Inferior parietal cortex (tissue), 1 donor: ENCODE measurements around the gene SENP8.
"Not testable (repeated sequence)": the region's sequence is repeated elsewhere in the genome, so short reads cannot be mapped to it uniquely, and the experiment has no call there.

ENCODE experiments used
- DNase-seq: peaks from one replicate; pipeline ENCODE4 v3.0.0-alpha.2; 2016; ENCODE audit errors: extremely low spot score

SENP8 gene

GRCh38 chr15:72118017-72118978 is at the start of gene SENP8, which contains the start of gene MYO9A:
Gene SENP8 (plus strand): TSS chr15:72118403. CDS start chr15:72139624, 21,221 bp downstream.
Gene MYO9A (minus strand): TSS chr15:72118150. CDS start chr15:72046563, 71,587 bp downstream.
- peak; percentile 94 for DNase-seq

GRCh38 chr15:72068856-72069255 is 49.3 kb upstream of the SENP8 start:
- no peak for DNase-seq

DNA sequence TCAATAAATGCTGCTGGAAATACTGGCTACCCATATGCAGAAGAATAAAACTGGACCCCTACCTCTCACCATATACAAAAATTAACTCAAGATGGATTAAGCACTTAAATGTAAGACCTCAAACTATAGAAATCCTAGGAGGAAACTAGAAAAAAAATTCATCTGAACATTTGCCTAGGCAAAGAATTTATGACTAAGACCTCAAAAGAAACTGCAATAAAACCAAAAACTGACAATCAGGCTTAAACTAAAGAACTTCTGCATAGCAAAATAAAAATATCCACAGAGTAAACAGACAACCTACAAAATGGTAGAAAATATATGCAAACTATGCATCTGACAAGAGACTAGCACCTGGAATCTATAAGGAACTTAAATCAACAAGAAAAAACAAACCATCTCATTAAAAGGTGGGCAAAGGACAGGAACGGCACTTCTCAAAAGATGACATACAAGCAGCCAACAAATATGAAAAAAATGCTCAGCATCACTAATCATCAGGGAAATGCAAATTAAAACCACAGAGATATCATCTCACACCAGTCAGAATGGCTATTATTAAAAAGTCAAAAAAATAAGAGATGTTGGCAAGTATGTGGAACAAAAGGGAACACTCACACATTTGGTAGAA is 47.3 kb upstream of the SENP8 start:
- no peak for DNase-seq

DNA sequence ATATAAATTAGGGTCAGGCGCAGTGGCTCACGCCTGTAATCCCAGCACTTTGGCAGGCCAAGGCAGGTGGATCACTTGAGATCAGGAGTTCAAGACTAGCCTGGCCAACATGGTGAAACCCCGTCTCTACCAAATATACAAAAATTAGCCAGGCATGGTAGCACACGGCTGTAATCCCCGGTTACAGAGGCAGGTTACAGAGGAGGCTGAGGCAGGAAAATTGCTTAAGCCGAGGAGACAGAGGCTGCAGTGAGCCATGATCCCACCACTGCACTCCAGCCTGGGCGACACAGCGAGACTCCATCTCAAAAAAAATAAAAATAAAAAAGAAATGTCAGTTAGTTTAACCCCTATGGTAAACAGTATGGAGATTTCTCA is 46.8 kb upstream of the SENP8 start:
- DNase-seq, result not testable (repeated sequence)

DNA sequence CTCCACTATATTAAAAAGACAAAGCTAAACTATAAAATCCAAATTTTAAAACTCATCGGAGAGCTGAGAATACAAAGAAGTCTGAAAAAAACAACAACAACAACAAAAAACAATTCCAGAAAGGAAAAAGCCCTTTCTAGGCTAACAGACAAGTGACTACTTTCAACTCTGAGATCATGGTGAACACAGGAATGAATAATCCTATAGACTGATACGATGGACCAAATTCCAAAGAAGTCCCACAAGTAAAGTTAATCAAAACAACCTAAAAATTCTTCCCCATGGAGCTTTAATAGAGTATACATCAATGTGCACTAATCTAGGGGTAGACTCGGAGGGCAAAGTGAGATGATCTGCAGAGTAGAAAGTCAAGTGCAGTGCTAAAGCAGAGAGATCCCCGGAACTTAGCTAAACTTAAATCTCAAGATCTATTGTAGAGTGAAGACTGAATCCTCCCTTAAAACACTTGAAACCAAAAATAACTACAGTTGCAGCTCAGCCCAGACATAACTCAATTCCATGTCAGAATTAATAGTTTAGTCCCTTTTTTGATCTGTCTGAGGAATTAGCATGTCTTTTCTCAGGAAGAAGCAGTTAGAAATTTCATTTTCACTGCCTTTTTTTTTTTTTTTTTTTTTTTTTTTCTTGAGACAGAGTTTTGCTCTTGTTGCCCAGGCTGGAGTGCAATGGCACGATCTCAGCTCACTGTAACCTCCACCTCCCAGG is 43.7 kb upstream of the SENP8 start:
- DNase-seq, result no peak

- DNase-seq, result no peak
These were observed 40.3 kb upstream of the SENP8 start for GRCh38 chr15:72077950-72078349.

GRCh38 chr15:72078887-72079286 is 39.3 kb upstream of the SENP8 start:
- DNase-seq, result no peak

DNA sequence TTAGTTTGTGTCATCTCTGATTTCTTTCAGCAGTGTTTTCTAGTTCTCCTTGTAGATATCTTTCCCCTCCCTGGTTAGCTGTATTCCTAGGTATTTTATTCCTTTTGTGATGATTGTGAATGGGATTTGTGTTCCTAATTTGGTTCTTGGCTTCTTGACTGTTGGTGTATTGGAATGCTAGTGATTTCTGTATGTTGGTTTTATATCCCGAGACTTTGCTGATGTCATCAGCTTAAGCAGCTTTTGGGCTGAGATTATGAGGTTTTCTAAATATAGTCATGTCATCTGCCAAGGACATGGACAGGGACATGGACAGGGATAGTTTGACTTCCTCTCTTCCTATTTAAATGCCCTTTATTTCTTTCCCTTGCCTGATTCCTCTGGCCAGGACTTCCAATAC is 36.0 kb upstream of the SENP8 start:
- no peak for DNase-seq

DNA sequence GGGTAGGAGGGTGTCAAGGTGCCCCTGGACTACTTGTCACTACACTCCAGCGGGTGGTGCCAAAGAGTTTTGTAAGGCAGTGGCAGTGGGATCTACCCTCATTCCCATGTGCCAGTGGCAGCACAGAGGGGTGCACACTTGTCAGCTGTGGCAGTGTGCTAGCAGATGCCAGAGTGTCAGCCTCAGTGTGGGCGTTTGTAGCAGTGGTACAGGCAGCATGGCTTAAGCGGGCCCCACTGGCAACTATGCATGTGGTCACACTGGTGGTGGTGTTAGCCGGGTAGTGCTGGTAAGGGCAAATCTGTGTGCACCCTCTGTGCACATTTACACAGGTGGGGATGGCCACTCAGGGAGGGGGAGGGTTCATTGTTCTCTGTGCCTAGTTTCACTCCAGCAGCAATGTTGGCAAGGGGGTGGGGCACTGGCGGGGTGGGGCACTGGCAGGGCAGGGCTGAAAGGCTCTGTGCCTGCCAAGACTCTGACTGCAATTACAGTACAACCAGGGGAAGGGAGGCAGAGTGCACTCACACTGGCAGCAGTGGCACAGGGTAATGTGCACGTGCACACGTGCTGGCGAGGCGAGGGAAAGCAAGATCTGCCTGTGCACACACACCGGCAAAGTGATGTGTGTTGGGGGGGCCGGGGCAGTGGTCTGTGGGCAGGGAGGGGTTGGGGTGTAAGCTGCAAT is 32.0 kb upstream of the SENP8 start:
- DNase-seq, result no peak

DNA sequence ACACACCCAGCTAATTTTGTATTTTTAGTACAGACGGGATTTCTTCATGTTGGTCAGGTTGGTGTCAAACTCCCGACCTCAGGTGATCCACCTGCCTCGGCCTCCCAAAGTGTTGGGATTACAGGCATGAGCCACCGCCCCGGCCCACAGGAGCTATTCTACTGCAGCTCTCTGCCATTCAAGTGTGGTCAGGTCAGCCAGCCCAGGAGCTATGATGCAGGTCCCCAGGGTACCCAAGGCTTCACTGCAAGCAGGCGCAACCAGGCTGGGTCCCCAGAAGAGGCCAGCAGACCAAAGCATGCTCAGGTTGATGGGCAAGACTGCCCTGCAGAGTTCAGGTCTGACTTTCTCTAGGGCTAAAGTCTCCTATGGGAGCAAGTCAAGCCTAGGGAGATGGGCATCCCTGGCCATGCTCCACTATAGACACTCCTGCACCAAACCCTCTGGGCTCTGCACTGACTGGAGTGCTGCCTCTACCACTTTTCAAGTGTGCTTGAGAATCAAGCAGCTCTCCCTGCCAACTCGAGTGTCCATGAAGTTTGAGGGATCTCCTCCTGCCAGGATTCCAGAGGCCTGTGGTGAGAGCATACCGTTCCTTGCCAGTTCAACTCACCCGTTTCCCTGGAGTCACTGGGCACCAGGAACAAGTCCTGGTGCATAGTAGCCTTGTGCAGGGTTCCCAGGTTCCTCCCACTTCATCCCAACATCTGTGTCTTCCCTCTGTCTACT is 31.1 kb upstream of the SENP8 start:
- no peak for DNase-seq

DNA sequence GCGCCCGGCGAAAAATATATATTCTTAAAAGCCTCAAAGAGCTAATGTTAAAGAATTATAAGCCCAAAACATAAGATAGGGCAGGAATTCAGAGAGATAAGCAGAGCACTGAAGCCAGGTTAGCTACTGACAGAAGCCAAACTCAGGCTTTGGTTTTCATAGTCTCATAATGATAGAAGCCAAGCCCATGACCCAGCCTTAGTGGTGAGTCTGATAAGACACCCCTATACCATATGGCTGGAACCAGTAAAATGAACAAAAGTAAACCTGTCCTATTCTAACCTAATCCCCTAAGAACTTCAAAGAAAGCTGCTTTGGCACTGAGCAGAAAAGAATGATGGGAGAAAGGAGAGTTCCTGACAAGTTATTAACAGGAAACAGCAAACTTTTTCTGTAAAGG is 26.2 kb upstream of the SENP8 start:
- DNase-seq, result no peak

GRCh38 chr15:72092691-72093090 is 25.5 kb upstream of the SENP8 start:
- no peak for DNase-seq

DNA sequence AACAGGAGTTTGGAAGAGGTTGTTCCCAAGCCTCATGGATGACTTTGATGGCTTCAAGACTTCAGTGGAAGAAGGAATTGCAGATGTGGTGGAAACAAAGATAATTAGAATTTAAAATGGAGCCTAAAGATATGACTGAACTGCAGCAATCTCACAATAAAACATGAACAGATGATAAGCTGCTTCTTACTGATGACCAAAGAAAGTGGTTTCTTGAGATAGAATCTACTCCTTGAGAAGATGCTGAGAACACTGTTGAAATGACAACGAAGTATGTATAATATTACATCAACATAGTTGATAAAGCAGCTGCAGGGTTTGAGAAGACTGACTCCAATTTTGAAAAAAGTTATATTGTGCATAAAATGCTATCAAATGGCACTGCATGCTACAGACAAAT is 21.4 kb upstream of the SENP8 start:
- no peak for DNase-seq

DNA sequence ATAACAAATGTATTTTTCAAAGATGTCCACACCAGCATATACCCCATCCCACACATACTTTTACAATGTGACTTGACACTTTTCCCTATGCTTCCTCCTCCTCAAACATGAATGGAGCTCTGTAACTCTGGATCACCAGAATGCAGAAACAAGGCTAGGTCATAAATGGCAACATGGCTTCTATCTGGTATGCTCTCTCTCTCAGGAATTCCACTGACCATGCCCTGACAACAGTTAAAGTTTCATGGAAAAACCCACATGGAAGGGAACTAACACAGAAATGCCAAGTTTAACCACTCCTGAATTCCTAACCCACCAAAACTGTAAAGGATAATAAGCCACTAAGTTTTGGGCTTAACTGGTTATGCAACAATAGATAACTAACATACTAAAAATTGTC is 20.2 kb upstream of the SENP8 start:
- DNase-seq, result no peak

- DNase-seq, result no peak
These were observed 19.0 kb upstream of the SENP8 start for GRCh38 chr15:72099155-72099554.

DNA sequence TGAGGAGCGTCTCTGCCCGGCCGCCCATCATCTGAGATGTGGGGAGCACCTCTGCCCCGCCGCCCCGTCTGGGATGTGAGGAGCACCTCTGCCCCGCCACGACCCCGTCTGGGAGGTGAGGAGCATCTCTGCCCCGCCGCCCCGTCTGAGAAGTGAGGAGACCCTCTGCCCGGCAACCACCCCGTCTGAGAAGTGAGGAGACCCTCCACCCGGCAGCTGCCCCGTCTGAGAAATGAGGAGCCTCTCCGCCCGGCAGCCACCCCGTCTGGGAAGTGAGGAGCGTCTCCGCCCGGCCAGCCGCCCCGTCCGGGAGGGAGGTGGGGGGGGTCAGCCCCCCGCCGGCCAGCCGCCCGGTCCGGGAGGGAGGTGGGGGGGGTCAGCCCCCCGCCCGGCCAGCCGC is 17.7 kb upstream of the SENP8 start:
- DNase-seq, result not testable (repeated sequence)

- no peak for DNase-seq
These were observed 13.1 kb upstream of the SENP8 start for GRCh38 chr15:72105111-72105510.

- DNase-seq, result no peak
These were observed 12.1 kb upstream of the SENP8 start for GRCh38 chr15:72106068-72106467.

GRCh38 chr15:72110355-72110754 is 7.8 kb upstream of the SENP8 start:
- no peak for DNase-seq

- DNase-seq, result no peak
These were observed 6.1 kb upstream of the SENP8 start for GRCh38 chr15:72112116-72112515.

DNA sequence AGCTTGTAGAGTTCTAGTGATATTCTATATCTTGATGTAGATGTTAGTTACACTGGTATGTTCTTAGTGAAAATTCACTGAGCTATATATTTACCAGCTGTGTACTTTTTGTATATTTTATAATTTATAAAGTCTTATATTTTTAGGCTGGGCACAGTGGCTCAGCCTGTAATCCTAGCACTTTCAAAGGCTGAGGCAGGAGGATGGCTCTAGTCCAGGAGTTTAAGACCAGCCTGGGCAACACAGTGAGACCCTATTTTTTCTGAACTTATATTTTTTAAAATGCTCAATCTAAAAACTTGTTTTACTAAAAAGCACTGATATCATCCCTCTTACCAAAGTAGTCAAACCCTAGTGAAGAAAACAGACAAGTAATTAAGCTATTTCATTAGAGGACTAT is 5.4 kb upstream of the SENP8 start:
- no peak for DNase-seq
